NCI-H748 (cell line): ENCODE results near the gene SLC6A17.

Experiments
- DNase-seq: peaks from one replicate; lab custom pipeline; 2025; ENCODE audit not compliant: unreplicated experiment; lab: John Stamatoyannopoulos, UW

SLC6A17 gene

DNA sequence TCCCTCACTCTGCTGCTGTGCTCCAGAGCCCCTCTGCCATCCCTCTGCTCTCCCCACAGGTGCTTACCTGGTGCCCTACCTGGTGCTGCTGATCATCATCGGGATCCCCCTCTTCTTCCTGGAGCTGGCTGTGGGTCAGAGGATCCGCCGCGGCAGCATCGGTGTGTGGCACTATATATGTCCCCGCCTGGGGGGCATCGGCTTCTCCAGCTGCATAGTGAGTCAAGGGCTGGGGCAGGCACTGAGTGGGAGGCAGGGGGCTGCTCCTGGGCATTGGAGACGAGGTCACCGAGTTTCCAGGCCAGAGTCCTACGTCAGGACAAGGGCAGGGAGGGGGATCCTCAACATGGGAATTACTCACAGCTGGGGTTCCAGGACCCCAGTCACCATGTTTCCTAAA is 21.7 kb downstream of the SLC6A17 start:
- no peak for DNase-seq

GRCh38 chr1:110173466-110174105 is 23.3 kb downstream of the SLC6A17 start:
- DNase-seq = no peak

DNA sequence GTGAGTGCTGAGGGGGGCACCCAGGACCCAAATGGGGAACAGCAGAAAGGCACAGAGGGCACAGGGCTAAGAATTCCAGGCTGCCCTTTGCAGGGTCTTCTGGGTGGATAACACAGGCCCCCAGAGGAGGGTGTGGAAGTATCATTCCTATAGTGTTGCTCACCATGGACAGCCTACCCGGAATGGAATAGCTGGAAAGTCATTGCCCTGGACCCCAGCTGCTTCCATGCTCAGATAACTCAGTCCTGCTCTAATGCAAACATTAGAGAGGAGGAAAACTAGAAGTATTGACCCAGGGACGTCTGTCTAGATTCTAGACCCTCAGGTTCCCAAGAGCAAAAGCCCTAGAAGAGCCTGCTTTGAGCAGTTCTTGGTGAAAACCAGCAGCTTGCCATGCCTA is 24.7 kb downstream of the SLC6A17 start:
- no peak for DNase-seq

DNA sequence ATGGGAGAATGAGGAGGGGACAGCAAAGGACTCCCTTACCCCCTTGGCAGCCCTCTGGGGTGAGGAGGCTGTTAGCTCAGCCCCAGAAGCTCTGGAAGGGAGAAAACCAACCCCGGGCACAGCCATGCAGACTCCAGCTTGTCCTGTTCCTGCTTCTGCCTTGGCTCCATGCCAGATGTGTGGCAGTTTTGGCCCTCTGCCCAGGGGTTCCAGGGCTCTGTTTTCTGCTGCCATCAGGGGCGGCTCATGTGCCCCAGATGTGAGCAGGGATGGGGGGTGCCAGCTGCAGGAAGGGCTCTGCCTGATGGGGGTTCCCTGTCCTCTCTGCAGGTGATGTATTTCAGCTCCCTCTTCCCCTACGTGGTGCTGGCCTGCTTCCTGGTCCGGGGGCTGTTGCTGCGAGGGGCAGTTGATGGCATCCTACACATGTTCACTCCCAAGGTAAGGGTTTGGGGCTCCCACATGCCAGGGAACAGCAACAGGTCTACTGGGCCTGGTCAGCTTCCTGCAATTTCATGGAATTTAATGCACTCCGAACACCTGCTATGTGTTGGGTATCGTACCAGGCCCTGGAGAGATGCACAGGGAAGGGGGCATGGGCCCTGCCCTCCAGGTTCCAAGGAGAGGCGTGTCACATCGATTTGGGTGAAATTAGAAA is 26.1 kb downstream of the SLC6A17 start:
- peak; percentile 72 for DNase-seq

GRCh38 chr1:110177775-110178174 is 27.5 kb downstream of the SLC6A17 start:
- DNase-seq = no peak

- no peak for DNase-seq
These were observed 33.4 kb downstream of the SLC6A17 start for GRCh38 chr1:110183642-110184167.

DNA sequence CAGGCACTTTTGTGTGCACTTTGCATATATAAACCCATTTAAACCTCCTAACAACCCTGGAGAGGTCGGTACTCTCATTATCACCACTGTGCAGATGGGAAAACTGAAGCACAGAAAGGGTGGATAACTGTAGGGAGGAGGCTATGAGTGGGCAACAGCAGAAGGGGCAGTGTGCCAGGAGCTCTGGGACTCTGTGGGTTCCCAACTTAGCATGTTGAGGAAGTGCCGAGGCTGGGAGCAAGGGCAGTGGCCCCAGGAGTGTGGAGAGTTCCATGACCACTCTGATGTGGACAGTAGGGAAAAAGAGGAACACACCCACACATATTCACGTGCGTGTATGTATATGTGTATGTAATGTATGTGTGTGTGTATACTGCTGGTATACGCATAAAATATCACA is 34.2 kb downstream of the SLC6A17 start:
- DNase-seq = no peak

- peak; percentile 72 for DNase-seq
These were observed 34.9 kb downstream of the SLC6A17 start for GRCh38 chr1:110185181-110185580.

GRCh38 chr1:110186558-110186957 is 36.3 kb downstream of the SLC6A17 start:
- no peak for DNase-seq

DNA sequence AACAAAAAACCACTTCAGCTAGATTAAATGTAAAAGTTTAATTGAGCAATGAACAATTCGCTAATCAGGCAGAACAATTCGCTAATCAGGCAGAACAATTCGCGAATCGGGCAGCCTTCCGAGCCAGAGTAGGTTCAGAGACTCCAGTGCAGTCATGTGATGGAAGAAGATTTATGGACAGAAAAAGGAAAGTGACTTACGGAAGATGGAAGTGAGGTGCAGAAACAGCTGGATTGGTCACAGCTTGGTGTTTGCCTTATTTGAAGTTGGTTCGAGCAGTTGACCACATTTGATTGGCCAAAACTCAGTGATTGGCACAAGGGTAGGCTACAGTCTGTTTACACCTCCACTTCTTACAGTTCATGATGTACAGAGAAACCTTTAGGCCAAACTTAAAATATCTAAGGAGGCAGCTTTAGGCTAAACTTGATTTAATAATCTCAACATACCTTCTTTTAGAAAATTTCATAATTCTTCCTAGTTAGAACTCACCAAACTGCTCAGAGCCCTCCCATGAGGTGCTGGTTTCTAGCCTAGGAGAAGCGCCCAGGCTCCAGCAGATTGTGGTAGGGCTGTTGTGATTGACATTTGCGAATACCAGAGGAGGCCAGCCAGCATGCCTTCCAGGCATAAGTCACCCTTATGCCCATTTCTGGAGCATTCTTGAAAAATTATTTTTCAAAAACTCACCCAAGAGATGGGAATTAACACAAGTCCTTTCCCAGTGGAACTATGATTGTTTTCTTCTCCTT is 37.0 kb downstream of the SLC6A17 start:
- no peak for DNase-seq

GRCh38 chr1:110188035-110188618 is 37.8 kb downstream of the SLC6A17 start:
- DNase-seq = no peak

- no peak for DNase-seq
These were observed 38.9 kb downstream of the SLC6A17 start for GRCh38 chr1:110189181-110189580.

- DNase-seq = peak; percentile 26
These were observed 40.1 kb downstream of the SLC6A17 start for GRCh38 chr1:110190282-110190929.

DNA sequence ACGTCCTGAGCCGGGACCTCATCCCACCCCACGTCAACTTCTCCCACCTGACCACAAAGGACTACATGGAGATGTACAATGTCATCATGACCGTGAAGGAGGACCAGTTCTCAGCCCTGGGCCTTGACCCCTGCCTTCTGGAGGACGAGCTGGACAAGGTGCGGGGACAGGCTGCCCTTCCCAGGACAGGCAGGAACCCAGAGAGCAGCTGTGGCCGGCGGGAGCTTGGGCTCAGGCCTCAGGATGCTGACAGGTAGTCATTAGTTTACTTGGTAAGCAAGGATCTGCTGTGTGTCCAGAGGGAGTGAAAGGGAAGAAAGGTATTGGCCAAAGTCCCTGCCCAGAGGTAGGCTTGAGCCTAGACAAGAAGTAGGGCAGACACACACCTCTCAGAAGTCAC is 42.2 kb downstream of the SLC6A17 start:
- DNase-seq = no peak

- no peak for DNase-seq
These were observed 44.9 kb downstream of the SLC6A17 start for GRCh38 chr1:110195196-110195595.

- peak; percentile 91 for DNase-seq
These were observed 46.8 kb downstream of the SLC6A17 start for GRCh38 chr1:110196917-110197765.

- DNase-seq = no peak
These were observed 47.8 kb downstream of the SLC6A17 start for GRCh38 chr1:110197905-110198629.

DNA sequence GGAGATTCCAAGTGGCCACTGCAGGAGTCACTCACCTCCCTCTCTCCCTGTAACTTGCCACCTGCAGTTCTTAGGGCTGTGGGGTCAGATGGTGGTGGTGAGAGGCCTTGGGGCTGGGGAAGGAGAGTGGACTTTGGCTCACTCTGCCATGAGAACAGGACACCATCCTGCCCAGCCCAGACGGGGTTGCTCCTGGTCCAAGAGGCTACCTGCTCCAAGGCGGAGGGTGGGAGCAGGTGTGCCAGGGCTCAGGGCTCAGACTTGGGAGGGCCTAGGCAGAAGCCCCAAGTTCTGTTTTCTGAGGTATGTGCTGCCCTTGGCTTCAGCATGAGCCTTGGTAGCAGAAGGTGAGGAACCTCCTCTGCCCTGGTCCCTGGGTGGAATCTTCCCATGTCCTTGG is 48.5 kb downstream of the SLC6A17 start:
- DNase-seq = no peak

DNA sequence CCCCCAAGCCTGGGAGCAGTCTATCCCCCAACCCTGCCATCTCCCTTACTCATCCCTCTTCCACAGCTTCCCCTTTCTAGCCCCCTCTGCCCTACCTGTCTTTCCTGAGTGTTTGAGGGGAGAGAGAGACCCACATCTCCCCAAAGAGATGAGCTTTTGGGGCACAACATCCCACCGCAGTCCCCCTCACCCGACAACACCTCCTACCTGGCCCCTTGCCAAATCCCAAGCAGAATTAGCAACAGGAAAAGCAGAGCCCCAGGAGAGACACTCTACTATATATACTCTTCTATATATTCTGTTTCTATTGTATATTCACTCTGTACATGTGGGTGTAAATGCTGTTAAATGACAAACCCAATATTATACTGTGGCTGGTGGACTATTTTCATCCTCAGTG is 49.9 kb downstream of the SLC6A17 start:
- DNase-seq = no peak

GRCh38 chr1:110200666-110201065 is 50.4 kb downstream of the SLC6A17 start:
- DNase-seq = no peak
